Mesenchymal stem cell (in vitro differentiated cells and primary cell): ENCODE results near the gene CLMN.

Experiments used
- DNase-seq: peaks from one replicate; pipeline ENCODE4 v3.0.0-alpha.2; 2013
- H2AFZ ChIP-seq: one replicate; pipeline ENCODE4 v1.6.1; 2013; ENCODE audit warnings: low read depth, mild to moderate bottlenecking, control low read depth, inconsistent platforms, low read length, moderate library complexity
- H2AK5ac ChIP-seq: 2 replicates; pipeline ENCODE4 v1.6.1; 2013; ENCODE audit warnings: low read length, moderate library complexity, mild to moderate bottlenecking, inconsistent platforms; ENCODE audit not compliant: severe bottlenecking
- H2BK120ac ChIP-seq: one replicate; pipeline ENCODE4 v1.6.1; 2013; ENCODE audit warnings: low read depth, mild to moderate bottlenecking, inconsistent platforms, low read length, moderate library complexity
- H2BK12ac ChIP-seq, 2 experiments: one replicate each; pipeline ENCODE4 v1.6.1; 2013; ENCODE audit warnings: inconsistent platforms in 2 of 2, low read length in 2 of 2, mild to moderate bottlenecking in 2 of 2, moderate library complexity in 2 of 2, control low read depth in 1 of 2
- H2BK15ac ChIP-seq: one replicate; pipeline ENCODE4 v1.6.1; 2013; ENCODE audit warnings: mild to moderate bottlenecking, low read depth, inconsistent platforms; ENCODE audit not compliant: poor library complexity, severe bottlenecking
- H2BK5ac ChIP-seq: 2 replicates; pipeline ENCODE4 v1.6.1; 2013; ENCODE audit warnings: low read depth, mild to moderate bottlenecking, low read length, control low read depth, inconsistent platforms; ENCODE audit not compliant: poor library complexity, severe bottlenecking
- H3K14ac ChIP-seq, 2 experiments: one replicate each; pipeline ENCODE4 v1.6.1; 2013; ENCODE audit warnings: inconsistent platforms in 2 of 2, low read length in 2 of 2, control low read depth in 1 of 2, mild to moderate bottlenecking in 1 of 2, moderate library complexity in 1 of 2
- H3K18ac ChIP-seq, 2 experiments: one replicate each; pipeline ENCODE4 v1.6.1; 2013; ENCODE audit warnings: inconsistent platforms in 2 of 2, low read length in 2 of 2, control low read depth in 1 of 2, low read depth in 1 of 2, mild to moderate bottlenecking in 1 of 2
- H3K23ac ChIP-seq, 2 experiments: one replicate each; pipeline ENCODE4 v1.6.1; 2013; ENCODE audit warnings: inconsistent platforms in 2 of 2, low read length in 2 of 2, mild to moderate bottlenecking in 2 of 2, moderate library complexity in 2 of 2, control low read depth in 1 of 2
- H3K27ac ChIP-seq: 2 replicates; pipeline ENCODE4 v1.5.1; 2013; ENCODE audit warnings: mild to moderate bottlenecking, moderate library complexity, low read length, control low read depth, inconsistent platforms; ENCODE audit not compliant: poor library complexity, severe bottlenecking
- H3K27me3 ChIP-seq, 2 experiments: 2 replicates each; pipeline versions ENCODE4 v1.6.1 to v1.7.0; 2013; ENCODE audit warnings: low read length in 2 of 2, mild to moderate bottlenecking in 2 of 2, moderate library complexity in 2 of 2, control low read depth in 1 of 2, inconsistent platforms in 1 of 2; ENCODE audit not compliant: control insufficient read depth in 1 of 2, insufficient read depth in 1 of 2
- H3K36me3 ChIP-seq, 2 experiments: 2 replicates each; pipeline versions ENCODE4 v1.6.1 to v1.7.0; 2013; ENCODE audit warnings: low read length in 2 of 2, control low read depth in 1 of 2, inconsistent platforms in 1 of 2, low read depth in 1 of 2, mild to moderate bottlenecking in 1 of 2; ENCODE audit not compliant: insufficient read depth in 2 of 2, control insufficient read depth in 1 of 2
- H3K4ac ChIP-seq, 2 experiments: one replicate each; pipeline ENCODE4 v1.6.1; 2013; ENCODE audit warnings: inconsistent platforms in 2 of 2, low read length in 2 of 2, mild to moderate bottlenecking in 2 of 2, moderate library complexity in 2 of 2, control low read depth in 1 of 2, low read depth in 1 of 2
- H3K4me1 ChIP-seq: 2 replicates; pipeline ENCODE4 v1.6.1; 2013; ENCODE audit warnings: low read depth, low read length, control low read depth; ENCODE audit not compliant: control insufficient read depth, insufficient read depth
- H3K4me2 ChIP-seq: 2 replicates; pipeline ENCODE4 v1.6.1; 2013; ENCODE audit warnings: low read length, mild to moderate bottlenecking, inconsistent platforms; ENCODE audit not compliant: poor library complexity, severe bottlenecking
- H3K4me3 ChIP-seq, 2 experiments: 2 replicates each; pipeline versions ENCODE4 v1.5.1 to v1.7.0; 2013; ENCODE audit warnings: low read length in 2 of 2, mild to moderate bottlenecking in 2 of 2, control low read depth in 1 of 2, low read depth in 1 of 2; ENCODE audit not compliant: insufficient read depth in 1 of 2
- H3K79me1 ChIP-seq: replicated peaks from 2 replicates; pipeline ENCODE4 v1.6.1; 2013; ENCODE audit warnings: mild to moderate bottlenecking, control low read depth, low read length, inconsistent platforms; ENCODE audit not compliant: poor library complexity, severe bottlenecking
- H3K9ac ChIP-seq: 2 replicates; pipeline ENCODE4 v1.7.0; 2013; ENCODE audit warnings: mild to moderate bottlenecking, low read length, moderate library complexity
- H3K9me3 ChIP-seq: 2 replicates; pipeline ENCODE4 v1.7.0; 2013; ENCODE audit warnings: mild to moderate bottlenecking, low read length; ENCODE audit not compliant: control insufficient read depth
- H4K8ac ChIP-seq: one replicate; pipeline ENCODE4 v1.6.1; 2013; ENCODE audit warnings: inconsistent platforms, mild to moderate bottlenecking, low read length, moderate library complexity
- H4K91ac ChIP-seq: one replicate; pipeline ENCODE4 v1.6.1; 2013; ENCODE audit warnings: mild to moderate bottlenecking, low read length, inconsistent platforms
- WGBS: methylation state at CpG from one replicate; pipeline ENCODE4 v1.1.7; 2013; ENCODE audit warnings: mixed read lengths; 5-methylcytosine and 5-hydroxymethylcytosine counted together

The CLMN gene

DNA sequence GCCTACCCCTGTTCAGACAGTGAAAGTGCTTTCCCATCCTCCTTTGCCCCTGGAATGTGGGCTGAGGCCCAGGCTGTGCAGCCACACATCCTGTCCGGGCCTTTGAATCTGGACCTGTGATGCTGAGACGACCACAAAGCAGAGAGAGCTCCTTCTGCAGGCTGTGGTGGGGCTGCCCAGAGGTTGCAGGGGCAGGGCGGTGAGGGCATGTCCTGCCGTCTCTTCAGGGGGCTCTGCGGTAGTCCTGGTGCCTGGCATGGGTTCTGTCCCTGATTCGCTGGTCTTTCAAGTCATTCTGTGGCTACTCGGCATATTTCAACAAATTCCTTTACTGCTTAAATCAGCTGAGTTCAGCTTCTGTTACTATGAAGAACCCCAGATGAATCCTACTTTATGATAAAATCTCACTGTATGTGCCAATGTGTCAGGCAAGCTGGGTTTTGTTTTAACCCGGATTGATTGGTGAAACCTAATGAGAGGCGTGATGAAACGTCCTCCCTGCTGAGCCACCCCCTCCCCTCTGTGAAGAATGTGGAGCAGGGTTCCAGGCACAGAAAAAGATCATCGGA, 99.0 kb downstream of the CLMN start:
- 52% methylated on average over 11 of the region's 11 CpGs for WGBS
- peak; percentile 41 for DNase-seq
- Histone ChIP-seq H3K27me3 (peaks cover 0 to 8% of the 10 kb centered on the region in 2 experiments), H3K23ac (no peak overlapping the region), H2BK15ac (no peak overlapping the region), H2AFZ (no peak overlapping the region), H3K9ac (no peak overlapping the region), H3K14ac (no peak overlapping the region), H3K4me3 (peak overlapping the region in 1 of 2 experiments; percentile 50), H2BK12ac (no peak overlapping the region), H4K91ac (no peak overlapping the region), H2BK120ac (no peak overlapping the region), H3K27ac (peak overlapping the region; percentile 93), H3K4ac (no peak overlapping the region), H3K36me3 (peaks cover 0 to 28% of the 10 kb centered on the region in 2 experiments), H2AK5ac (peak overlapping the region; percentile 97), H3K9me3 (no peaks in the 10 kb centered on the region), H3K18ac (peak overlapping the region in 1 of 2 experiments; percentile 71), H4K8ac (no peak overlapping the region), H3K4me1 (peaks cover 37% of the 10 kb centered on the region), H3K4me2 (no peak overlapping the region), H2BK5ac (peak overlapping the region; percentile 73), H3K79me1 (peaks cover 4% of the 10 kb centered on the region)

DNA sequence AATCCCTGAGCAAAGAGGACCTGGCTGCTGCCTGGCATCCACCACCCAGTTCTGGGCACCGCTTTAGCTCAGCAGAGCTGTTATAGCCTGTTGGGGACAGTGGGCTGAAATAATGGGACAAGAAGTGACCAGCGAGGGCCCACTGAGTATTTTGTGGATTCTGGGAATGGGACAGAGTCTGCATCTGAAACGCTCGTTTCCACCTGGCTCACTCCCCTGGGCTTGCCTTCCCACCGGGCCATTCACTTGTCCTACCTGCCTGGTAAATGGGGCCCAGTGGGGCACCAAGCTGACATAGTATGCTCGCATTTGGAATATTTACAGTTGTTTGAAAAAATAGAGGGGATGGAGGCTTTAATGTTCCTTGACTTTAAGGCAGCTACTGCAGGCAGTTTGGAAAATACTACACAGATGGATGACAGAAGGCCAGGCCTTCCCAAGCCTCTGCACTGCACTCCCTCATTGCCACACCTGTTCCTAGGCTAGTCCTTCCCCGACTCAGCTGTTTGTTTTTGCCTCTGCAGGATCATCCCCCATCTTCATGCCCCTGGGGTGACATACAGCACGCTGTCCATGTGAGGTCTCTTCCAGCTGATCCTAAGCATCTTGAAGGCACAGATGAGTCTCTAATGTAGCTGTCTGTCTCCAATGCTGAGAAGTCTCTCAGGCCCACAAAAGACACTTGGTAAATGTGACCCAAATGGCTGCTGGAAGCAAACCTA, 101.1 kb downstream of the CLMN start:
- Histone ChIP-seq H3K4me2 (no peak overlapping the region), H4K91ac (peak overlapping the region; percentile 12), H3K79me1 (peaks cover 3% of the 10 kb centered on the region), H3K36me3 (peaks cover 0 to 25% of the 10 kb centered on the region in 2 experiments), H2BK120ac (no peak overlapping the region), H3K4me3 (no peak overlapping the region), H3K18ac (no peak overlapping the region), H2AK5ac (peak overlapping the region; percentile 91), H2BK12ac (no peak overlapping the region), H3K14ac (no peak overlapping the region), H3K4ac (no peak overlapping the region), H4K8ac (no peak overlapping the region), H3K27me3 (peaks cover 0 to 8% of the 10 kb centered on the region in 2 experiments), H2BK5ac (no peak overlapping the region), H3K4me1 (peaks cover 30% of the 10 kb centered on the region), H2BK15ac (no peak overlapping the region), H3K9me3 (no peaks in the 10 kb centered on the region), H3K9ac (no peak overlapping the region), H3K27ac (no peak overlapping the region), H3K23ac (no peak overlapping the region), H2AFZ (no peak overlapping the region)
- no peak for DNase-seq
- 79% methylated on average over 8 of the region's 8 CpGs for WGBS

- no peak overlapping the region for H2BK12ac ChIP-seq
- WGBS = 68% methylated on average over 4 of the region's 4 CpGs
- H2BK5ac ChIP-seq = no peak overlapping the region
Observed at GRCh38 chr14:95218006-95218405, 101.7 kb downstream of the CLMN start.

DNA sequence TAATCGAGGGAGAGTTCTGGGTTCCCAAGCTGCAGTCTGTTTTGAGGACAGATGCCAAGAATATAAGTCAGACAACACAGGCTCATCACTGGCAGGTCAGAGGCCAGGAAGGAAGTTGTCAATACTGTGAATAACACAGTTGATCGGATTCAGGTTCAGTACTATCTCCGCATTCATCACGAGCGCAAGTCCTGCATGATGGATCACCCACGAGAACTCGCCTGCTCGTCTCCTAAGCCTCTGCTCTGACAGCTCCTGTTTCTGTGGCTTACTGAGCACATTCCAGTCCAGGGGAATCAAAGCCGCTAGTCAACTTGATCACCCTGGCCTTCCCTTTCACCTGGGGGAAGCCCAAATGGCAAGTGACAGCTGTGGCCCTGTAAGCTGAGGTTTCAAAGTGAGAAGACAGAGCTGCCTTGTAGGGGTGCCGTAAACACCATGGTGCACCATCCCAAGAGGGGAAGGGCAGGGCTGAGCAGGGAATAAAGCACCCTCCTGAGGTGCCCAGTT, 102.3 kb downstream of the CLMN start:
- no peak overlapping the region for H2BK120ac ChIP-seq
- H3K4ac ChIP-seq = peak overlapping the region in 1 of 2 experiments; percentile 24

More at GRCh38 chr14:95218006-95218405, 101.7 kb downstream of the CLMN start:
- Histone ChIP-seq H3K4me3 (no peak overlapping the region), H3K9me3 (no peaks in the 10 kb centered on the region), H3K9ac (no peak overlapping the region), H3K4ac (peak overlapping the region in 1 of 2 experiments; percentile 24), H3K79me1 (peaks cover 5% of the 10 kb centered on the region), H3K4me2 (no peak overlapping the region), H4K91ac (no peak overlapping the region), H3K23ac (no peak overlapping the region), H3K36me3 (peaks cover 0 to 31% of the 10 kb centered on the region in 2 experiments), H3K4me1 (peaks cover 30% of the 10 kb centered on the region), H2AFZ (no peak overlapping the region), H3K27me3 (peaks cover 0 to 8% of the 10 kb centered on the region in 2 experiments), H3K14ac (no peak overlapping the region), H3K18ac (no peak overlapping the region), H4K8ac (no peak overlapping the region), H2AK5ac (peak overlapping the region; percentile 59), H3K27ac (no peak overlapping the region), H2BK15ac (no peak overlapping the region), H2BK120ac (no peak overlapping the region)
- no peak for DNase-seq

More for the DNA sequence above, 102.3 kb downstream of the CLMN start:
- Histone ChIP-seq H3K27ac (no peak overlapping the region), H2BK15ac (no peak overlapping the region), H2AK5ac (peak overlapping the region; percentile 59), H3K23ac (no peak overlapping the region), H2AFZ (no peak overlapping the region), H3K9me3 (no peaks in the 10 kb centered on the region), H3K14ac (no peak overlapping the region), H3K18ac (peak overlapping the region in 1 of 2 experiments; percentile 54), H3K4me3 (no peak overlapping the region), H3K4me2 (no peak overlapping the region), H3K79me1 (peaks cover 5% of the 10 kb centered on the region), H3K36me3 (peaks cover 0 to 34% of the 10 kb centered on the region in 2 experiments), H4K8ac (no peak overlapping the region), H2BK12ac (peak overlapping the region in 1 of 2 experiments; percentile 56), H3K9ac (no peak overlapping the region), H3K27me3 (peaks cover 0 to 8% of the 10 kb centered on the region in 2 experiments), H2BK5ac (no peak overlapping the region), H4K91ac (no peak overlapping the region), H3K4me1 (peaks cover 26% of the 10 kb centered on the region)
- 49% methylated on average over 10 of the region's 10 CpGs for WGBS
- DNase-seq = no peak
